C4-2B (cell line): ENCODE results near the gene CHRFAM7A.
"Not testable (repeated sequence)": the region's sequence is repeated elsewhere in the genome, so short reads cannot be mapped to it uniquely, and the experiment has no call there.

ENCODE experiments used
- H3K27ac ChIP-seq: fragments of 450-650 bp; 2 replicates; pipeline ENCODE4 v1.5.1; 2017

The CHRFAM7A gene

DNA sequence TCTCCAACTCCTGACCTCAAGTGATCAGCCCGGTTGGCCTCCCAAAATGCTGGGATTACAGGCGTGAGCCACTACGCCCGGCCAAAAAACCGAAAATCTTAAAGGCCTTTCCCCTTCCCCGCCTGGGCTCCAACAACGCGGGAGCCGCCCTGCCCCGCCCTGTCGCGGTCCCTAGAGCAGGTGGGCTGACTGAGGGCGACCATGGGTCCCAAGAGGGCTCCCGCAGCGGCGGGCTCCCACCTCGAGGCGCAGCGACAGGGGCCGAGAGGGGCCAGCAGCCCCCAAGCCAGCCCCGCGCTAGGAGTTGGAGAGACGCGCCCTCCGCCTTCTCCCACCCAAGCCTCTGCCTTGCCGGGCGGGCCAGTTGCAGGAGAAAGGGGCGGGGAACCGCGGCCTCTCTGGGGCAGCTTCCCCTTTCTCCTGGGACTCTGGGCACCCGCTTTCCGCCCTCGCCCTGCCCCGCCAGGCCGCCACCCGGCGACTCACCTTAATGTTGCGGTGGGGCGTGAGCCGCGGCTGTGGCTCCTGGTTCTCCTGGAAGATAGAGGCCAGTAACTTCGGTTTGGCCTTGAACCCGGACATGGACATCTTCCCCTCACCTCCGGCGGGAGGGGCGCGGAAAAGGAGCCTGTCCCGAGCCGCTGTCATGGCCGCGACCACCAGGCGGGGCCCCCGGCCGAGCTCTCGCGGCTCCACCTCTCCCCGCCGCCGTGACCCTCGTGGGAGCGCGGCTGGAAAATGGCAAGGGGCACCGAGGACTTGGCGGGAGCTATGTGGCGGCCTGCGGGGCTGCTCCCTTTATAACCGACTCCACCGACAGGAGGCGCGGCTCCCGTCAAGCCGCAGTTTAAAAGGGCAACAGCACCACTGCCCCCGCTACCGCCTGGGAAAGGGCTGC is at the start of gene CHRFAM7A:
Gene CHRFAM7A (minus strand): TSS at position 775 of the 898 bp plus-strand sequence. CDS start 10,189 bp downstream, outside the sequence.
- H3K27ac ChIP-seq = not testable (repeated sequence)

GRCh38 chr15:30438348-30438747 is 45.0 kb upstream of the CHRFAM7A start:
- H3K27ac ChIP-seq = not testable (repeated sequence)

GRCh38 chr15:30435878-30436277 is 42.5 kb upstream of the CHRFAM7A start:
- not testable (repeated sequence) for H3K27ac ChIP-seq

DNA sequence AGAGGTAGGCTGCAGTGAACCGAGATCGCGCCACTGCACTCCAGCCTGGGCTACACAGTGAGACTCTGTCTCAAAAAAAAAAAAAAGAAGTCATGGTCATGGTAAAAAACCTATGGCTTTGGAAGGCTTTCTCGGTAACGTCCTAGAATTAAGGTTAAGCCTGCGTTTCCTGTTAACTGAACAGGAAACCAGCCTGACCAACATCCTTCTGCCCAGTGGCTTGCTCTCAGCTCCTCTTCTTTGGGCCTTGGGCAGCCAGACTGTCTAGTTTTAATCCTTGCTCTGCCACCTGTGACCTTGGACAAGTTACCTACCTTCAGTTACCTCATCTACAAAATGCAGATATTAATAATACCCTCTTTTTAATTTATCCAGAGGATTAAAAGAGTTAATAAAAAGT is 27.4 kb upstream of the CHRFAM7A start:
- not testable (repeated sequence) for H3K27ac ChIP-seq

GRCh38 chr15:30414160-30414559 is 20.8 kb upstream of the CHRFAM7A start, which contains the start of gene GOLGA8R:
Gene GOLGA8R (minus strand): TSS chr15:30414260. CDS start chr15:30414162, 98 bp downstream.
- not testable (repeated sequence) for H3K27ac ChIP-seq

- H3K27ac ChIP-seq = not testable (repeated sequence)
Measured at GRCh38 chr15:30407636-30408035, 14.3 kb upstream of the CHRFAM7A start.

- H3K27ac ChIP-seq = not testable (repeated sequence)
Measured at GRCh38 chr15:30398988-30399387, 5.6 kb upstream of the CHRFAM7A start.

DNA sequence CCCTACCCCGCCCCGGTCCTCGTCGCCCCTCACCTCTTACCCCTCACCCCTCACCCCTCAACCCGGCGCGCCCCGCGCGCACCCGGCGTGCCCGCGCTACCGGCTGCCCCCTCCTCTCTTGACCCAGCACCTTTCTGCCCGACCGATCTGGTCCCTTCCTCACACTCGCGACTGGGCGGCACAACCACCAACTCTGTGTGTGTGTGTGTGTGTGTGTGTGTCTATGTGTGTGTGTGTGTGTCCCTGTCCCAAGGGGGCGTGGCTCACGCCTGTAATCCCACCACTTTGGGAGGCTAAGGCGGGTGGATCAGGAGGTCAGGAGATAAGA is 288 bp upstream of the CHRFAM7A start:
- H3K27ac ChIP-seq = not testable (repeated sequence)

DNA sequence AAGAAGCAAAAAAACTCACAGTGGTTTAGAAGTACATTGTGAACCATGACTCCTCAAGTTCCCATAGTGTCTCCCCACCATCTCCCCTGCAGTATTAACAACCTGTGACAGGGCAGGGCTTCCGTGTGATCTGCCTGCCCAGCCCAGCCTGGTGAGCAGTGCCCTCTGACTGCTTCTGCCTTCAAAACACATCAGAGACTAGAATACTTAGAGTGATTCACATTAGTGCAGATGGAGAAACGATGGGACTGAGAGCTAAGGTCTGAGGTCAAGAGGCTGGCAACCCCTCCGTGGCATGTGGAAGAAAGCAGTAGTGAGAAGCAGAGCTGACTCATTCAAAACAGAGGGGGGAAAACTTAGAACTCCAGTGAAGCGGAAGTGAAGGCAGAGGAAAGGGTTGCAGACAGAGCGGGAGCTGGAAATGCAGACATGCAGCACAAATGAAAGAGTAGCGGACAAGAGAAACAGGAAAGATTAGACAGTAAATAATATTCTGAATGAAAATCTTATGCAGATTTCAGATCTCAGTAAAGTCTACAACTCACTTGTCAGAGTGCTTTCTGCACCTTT is 6.9 kb downstream of the CHRFAM7A start:
- H3K27ac ChIP-seq = not testable (repeated sequence)

DNA sequence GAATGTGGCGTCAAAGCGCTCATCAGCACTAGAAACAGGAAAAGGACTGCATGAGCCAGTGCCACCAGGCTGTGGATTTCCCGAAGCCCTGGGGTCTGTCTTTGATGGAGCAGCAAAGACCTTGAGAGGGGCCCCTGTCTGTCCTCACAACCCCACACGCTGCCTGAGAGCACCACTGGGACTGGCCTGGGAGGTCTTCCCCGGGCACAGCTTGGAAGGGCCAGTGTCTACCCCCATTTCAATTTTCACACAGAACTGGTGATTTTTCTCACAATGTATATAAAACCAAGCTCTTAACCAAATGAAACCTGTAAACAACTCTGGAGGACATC is 16.3 kb downstream of the CHRFAM7A start:
- H3K27ac ChIP-seq = not testable (repeated sequence)

DNA sequence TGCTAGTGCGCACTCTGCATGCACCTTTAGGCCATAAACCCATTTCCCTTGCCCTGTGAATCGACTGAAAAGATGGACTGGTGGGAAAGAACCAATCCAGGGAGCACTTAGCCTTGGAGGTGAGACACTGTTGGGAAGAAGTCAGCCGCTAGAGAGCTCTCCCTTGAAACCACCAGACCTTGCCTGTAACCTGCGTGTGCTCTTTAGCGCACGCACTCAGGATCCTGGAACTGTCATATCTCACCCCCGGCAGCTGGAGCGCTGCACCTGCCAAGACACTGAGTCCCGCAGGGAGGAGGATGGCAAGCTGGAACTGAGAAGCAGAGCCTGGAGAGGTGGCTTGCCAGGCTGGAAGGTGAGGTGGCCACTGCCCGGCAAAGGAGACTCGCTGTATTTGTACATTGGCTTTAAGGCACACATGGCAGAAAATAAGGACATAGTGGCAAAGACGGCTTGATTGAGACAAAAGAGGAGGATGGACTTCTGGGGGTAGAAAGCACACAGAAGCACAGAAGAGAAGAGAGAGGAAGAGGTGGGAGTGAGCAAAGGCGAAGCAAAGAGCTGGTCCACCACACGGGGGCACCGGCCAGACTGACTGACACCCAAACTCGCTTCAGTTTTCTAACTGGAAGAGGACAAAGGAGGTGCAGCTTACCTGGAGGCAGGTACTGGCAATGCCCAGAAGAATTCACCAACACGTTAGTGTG is 16.8 kb downstream of the CHRFAM7A start:
- H3K27ac ChIP-seq = not testable (repeated sequence)

GRCh38 chr15:30375872-30376271 is 17.5 kb downstream of the CHRFAM7A start:
- H3K27ac ChIP-seq = not testable (repeated sequence)

DNA sequence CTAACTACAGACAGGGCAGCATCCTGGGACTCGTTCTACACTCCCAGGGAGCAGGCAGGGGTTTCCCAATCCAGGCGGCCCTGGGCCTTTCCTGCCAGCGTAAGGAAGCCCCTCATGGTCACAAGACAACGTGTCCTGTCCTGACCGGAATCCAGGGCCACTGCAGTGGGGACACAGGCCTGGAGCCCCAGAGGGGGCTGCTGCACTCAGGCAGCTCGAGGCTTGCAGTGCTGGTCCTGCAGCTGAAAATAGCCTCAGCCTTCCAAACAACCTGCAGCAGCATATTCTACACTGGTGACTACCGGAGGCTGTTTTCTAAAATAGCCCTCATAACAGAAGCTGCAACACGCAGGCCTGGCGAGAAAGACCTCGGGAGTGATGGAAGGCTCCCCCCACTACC is 18.5 kb downstream of the CHRFAM7A start:
- not testable (repeated sequence) for H3K27ac ChIP-seq

GRCh38 chr15:30368271-30368670 is 25.1 kb downstream of the CHRFAM7A start:
- not testable (repeated sequence) for H3K27ac ChIP-seq

- H3K27ac ChIP-seq = not testable (repeated sequence)
Measured at GRCh38 chr15:30367246-30367645, 26.1 kb downstream of the CHRFAM7A start.

DNA sequence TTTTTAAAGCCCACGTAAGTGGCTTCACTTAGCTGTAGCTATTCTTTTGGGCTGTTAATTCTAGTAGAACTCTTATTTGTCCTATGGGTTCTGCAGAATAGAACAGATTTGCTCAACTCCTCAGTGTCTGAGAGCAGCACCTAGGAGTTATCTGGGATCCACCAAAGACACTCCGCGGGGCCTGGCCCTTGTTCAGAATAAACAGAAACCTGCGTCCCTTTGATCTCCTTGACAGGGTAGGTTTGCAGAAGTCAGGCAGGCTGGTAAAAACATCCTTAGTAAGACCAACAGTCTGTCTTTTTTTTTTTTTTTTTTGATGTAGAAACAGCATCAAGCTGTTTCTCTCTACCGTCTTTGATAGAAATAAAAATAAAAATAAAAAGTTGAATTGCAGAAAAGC is 31.9 kb downstream of the CHRFAM7A start:
- H3K27ac ChIP-seq = not testable (repeated sequence)

DNA sequence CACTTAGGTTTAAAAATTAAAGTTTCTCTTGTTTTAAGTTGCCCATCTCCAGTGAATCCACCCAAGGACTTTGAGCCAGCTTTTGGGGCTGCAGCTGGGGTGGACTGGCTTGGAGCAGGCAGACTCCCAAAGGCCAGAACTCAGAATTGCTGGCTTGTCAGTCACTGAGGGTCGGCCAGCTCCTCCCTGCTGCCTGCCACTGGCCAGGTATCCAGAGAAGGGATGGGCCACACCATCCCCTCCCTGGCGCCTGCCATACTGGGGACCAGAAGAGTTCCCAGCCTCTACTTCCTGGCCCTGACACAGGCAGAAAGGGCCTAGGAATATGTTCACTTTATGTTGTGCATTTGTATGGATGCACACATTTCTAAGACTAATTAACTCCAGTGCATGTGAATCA is 32.4 kb downstream of the CHRFAM7A start:
- H3K27ac ChIP-seq = not testable (repeated sequence)

- H3K27ac ChIP-seq = not testable (repeated sequence)
Measured at GRCh38 chr15:30355043-30355442, 38.3 kb downstream of the CHRFAM7A start.

DNA sequence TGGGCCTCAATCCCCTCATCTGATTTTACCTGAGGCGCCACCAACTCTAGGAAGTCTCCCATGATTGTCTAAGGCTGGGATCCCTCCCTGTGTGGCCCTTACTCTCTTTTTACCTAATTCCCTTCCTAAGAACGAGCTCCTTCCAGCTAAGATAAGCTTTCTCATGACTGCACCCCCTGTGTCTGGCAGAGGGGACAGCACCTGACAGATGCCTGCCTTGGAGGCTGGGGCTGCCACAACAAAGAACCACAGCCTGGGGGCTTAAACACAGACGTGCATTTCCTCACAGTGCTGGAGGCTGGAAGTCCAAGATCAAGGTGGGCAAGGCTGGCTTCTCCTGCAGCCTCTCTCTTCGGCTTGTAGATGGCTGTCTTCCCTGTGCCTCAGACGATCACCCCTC is 43.5 kb downstream of the CHRFAM7A start:
- H3K27ac ChIP-seq = not testable (repeated sequence)

DNA sequence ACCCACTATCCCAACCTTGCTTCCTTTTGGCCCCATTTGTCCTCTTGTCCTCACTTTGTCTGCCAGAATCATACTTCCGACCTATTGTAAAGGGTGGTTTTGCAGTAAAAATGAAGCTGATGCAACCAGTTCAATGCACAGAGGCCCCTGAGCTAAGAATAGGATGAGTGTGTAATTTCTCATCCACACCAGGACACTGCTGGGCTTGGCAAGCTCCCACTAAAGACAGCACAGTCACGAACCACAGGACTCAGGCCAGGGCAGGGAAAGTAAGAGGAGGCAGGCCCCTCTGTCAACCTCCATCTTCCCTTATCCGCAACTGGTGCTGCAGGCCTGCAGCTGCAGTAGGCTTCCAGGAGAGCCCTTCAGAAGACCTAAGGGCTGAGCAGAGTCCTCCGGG is 56.8 kb downstream of the CHRFAM7A start:
- not testable (repeated sequence) for H3K27ac ChIP-seq

DNA sequence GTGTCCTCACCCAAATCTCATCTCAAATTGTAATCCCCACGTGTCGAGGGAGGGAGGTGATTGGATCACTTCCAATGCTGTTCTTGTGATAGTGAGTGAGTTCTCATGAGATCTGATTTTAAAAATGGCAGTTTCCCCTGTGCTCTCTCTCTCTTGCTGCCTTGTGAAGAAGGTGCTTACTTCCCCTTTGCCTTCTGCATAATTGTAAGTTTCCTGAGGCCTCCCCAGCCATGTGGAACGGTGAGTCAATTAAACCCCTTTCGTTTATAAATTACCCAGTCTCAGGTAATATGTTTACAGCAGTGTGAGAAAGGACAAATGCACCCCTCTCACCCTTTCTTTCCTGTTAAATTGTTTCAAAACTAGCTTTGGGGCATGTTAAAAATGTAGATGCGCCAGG is 59.2 kb downstream of the CHRFAM7A start:
- H3K27ac ChIP-seq = not testable (repeated sequence)

- H3K27ac ChIP-seq = not testable (repeated sequence)
Measured at GRCh38 chr15:30326145-30326544, 67.2 kb downstream of the CHRFAM7A start.

- H3K27ac ChIP-seq = not testable (repeated sequence)
Measured at GRCh38 chr15:30321063-30321462, 72.3 kb downstream of the CHRFAM7A start.
